Measurements from ENCODE around the gene LAMA5.

DNA sequence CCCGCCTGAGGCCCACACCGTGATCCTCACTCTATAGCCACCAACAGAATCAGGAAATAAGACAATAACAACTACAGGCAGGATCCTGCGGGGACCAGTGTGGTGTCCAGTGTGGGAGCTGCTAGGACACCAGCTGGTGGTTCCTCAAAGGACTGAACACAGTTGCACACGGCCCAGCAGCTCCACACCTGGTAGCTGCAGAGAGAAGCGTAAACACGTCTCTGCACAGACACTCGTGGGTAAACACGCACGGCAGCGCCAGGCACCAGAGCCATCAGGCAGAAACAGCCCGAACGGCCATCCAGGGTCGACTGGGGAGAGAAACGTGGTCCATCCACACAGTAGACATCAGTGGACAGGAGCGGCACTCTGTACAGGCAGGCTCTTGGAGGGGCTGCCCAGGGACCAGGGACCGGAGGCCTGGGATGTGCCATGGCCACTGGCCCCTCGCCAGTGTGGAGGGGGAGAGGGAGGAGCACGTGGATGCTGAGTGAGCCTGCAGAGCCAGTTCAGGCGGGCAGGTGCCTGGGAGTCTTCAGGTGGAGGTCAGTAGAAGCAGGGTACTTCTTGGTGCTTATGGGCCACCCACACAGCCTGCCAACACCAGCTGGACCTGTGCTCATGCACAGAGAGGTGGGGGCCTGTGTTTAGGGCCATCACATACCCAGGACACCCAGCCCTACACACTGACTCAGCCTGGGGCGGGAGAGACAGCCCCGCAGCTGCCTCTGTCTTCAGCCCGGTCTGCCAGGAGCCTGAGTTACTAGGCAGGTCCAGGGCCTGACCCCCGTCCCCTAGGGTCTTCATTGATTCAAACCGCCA is 7.4 kb upstream of the LAMA5 start:
- TF ChIP-seq, protein P1, sequence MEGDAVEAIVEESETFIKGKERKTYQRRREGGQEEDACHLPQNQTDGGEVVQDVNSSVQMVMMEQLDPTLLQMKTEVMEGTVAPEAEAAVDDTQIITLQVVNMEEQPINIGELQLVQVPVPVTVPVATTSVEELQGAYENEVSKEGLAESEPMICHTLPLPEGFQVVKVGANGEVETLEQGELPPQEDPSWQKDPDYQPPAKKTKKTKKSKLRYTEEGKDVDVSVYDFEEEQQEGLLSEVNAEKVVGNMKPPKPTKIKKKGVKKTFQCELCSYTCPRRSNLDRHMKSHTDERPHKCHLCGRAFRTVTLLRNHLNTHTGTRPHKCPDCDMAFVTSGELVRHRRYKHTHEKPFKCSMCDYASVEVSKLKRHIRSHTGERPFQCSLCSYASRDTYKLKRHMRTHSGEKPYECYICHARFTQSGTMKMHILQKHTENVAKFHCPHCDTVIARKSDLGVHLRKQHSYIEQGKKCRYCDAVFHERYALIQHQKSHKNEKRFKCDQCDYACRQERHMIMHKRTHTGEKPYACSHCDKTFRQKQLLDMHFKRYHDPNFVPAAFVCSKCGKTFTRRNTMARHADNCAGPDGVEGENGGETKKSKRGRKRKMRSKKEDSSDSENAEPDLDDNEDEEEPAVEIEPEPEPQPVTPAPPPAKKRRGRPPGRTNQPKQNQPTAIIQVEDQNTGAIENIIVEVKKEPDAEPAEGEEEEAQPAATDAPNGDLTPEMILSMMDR (IDR thresholded peaks at IDR 0.05; ENCODE audit: borderline replicate concordance, extremely low read depth, low read length, poor library complexity, severe bottlenecking), result no peak
- no peak for TF ChIP-seq EZH2 (IDR thresholded peaks at IDR 0.05; ENCODE audit: borderline replicate concordance, low read depth, low read length, severe bottlenecking)
